HepG2 (cell line): ENCODE measurements around the gene AMDHD1. TPM values are rescaled to one million over a fixed set of nuclear protein-coding genes. Genes with fewer than 3 reads are reported as not detected.
A peak's percentile ranks its signal among the peaks of the same experiment; 100 is the strongest.

Source experiments
- AKAP8 ChIP-seq: sonication (generic); formaldehyde crosslinking; IDR thresholded peaks from 2 replicates; pipeline ENCODE4 v1.5.1; 2020; ENCODE audit warnings: mild to moderate bottlenecking, missing genetic modification reagents
- DNMT1 ChIP-seq: sonication (generic); formaldehyde crosslinking; IDR thresholded peaks from 2 replicates; pipeline ENCODE4 v1.5.1; 2020; ENCODE audit warnings: mild to moderate bottlenecking, missing genetic modification reagents
- GTF3A ChIP-seq: sonication (generic); formaldehyde crosslinking; conservative IDR thresholded peaks from 2 replicates; pipeline ENCODE4 v1.4.0; 2020; ENCODE audit warnings: mild to moderate bottlenecking, missing genetic modification reagents
- IKZF4 ChIP-seq: sonication (generic); formaldehyde crosslinking; IDR thresholded peaks from 2 replicates; pipeline ENCODE4 v1.5.1; 2020; ENCODE audit warnings: borderline replicate concordance, mild to moderate bottlenecking, low read depth, missing genetic modification reagents; ENCODE audit errors: not compliant biosample characterization
- POLR2G ChIP-seq: fragments of 200-400 bp; formaldehyde crosslinking; IDR thresholded peaks from 2 replicates; pipeline ENCODE4 v1.6.1; 2018; ENCODE audit warnings: mild to moderate bottlenecking, low read depth, low read length, moderate library complexity
- SOX13 ChIP-seq, 3 experiments: fragments of 450-650 bp in 1 of 3; sonication (generic) in 1 of 3; formaldehyde crosslinking in 1 of 3; IDR thresholded peaks in 2 of 3; conservative IDR thresholded peaks in 1 of 3; 2 replicates each; pipeline versions ENCODE4 v1.5.0 to v1.6.1; 2016 to 2020; ENCODE audit warnings: antibody characterized with exemption in 1 of 3, mild to moderate bottlenecking in 1 of 3, missing compliant biosample characterization in 1 of 3, missing genetic modification reagents in 1 of 3, moderate library complexity in 1 of 3
- SRSF9 ChIP-seq: fragments of 200-400 bp; formaldehyde crosslinking; IDR thresholded peaks from 2 replicates; pipeline ENCODE4 v1.6.1; 2018; ENCODE audit warnings: borderline replicate concordance, mild to moderate bottlenecking, low read depth, low read length; ENCODE audit not compliant: insufficient read depth, poor library complexity, severe bottlenecking
- ZNF160 ChIP-seq: sonication (generic); formaldehyde crosslinking; IDR thresholded peaks from 2 replicates; pipeline ENCODE4 v1.8.0; 2022; ENCODE audit warnings: mild to moderate bottlenecking, inconsistent platforms, missing genetic modification reagents
- ZNF205 ChIP-seq: IDR thresholded peaks from 2 replicates; pipeline ENCODE4 v1.6.1; 2018; ENCODE audit warnings: missing biosample characterization, missing genetic modification reagents
- ZNF234 ChIP-seq: sonication (generic); formaldehyde crosslinking; conservative IDR thresholded peaks from 2 replicates; pipeline ENCODE4 v1.5.1; 2020; ENCODE audit warnings: mild to moderate bottlenecking, missing genetic modification reagents
- ZNF383 ChIP-seq: sonication (generic); formaldehyde crosslinking; IDR thresholded peaks from 2 replicates; pipeline ENCODE4 v1.4.0; 2020; ENCODE audit warnings: missing genetic modification reagents, mild to moderate bottlenecking, borderline replicate concordance
- ZNF773 ChIP-seq: sonication (generic); formaldehyde crosslinking; IDR thresholded peaks from 2 replicates; pipeline ENCODE4 v1.4.0; 2020; ENCODE audit warnings: missing genetic modification reagents, borderline replicate concordance
- ZSCAN29 ChIP-seq: sonication (generic); formaldehyde crosslinking; conservative IDR thresholded peaks from 2 replicates; pipeline ENCODE4 v1.4.0; 2020; ENCODE audit warnings: mild to moderate bottlenecking, missing genetic modification reagents
- polyA plus RNA-seq, 8 experiments: library from polyadenylated mRNA; depleted of rRNA in 3 of 8; stranded (reverse) in 7 of 8; unstranded in 1 of 8; fragments of >200 nt; fragmentation: Illumina TruSeq in 4 of 8; extraction: Trizol in 4 of 8; gene quantifications; 2 replicates each; pipeline versions ENCODE4 v1.2.1 to v1.2.3, GENCODE V29; 2011 to 2016; ENCODE audit warnings: low read depth in 4 of 8, missing spikeins in 1 of 8, mixed read lengths in 1 of 8; ENCODE audit not compliant: insufficient read depth in 1 of 8
- total RNA-seq, 5 experiments: library from RNA; depleted of rRNA; stranded (reverse); fragments of >200 nt; fragmentation: Illumina TruSeq; extraction: Trizol; gene quantifications; 2 replicates each; pipeline ENCODE4 v1.2.3, GENCODE V29; 2016; ENCODE audit warnings: low read depth in 1 of 5
- TF ChIP-seq, protein P1 (sequence below): sonication (generic); formaldehyde crosslinking; IDR thresholded peaks from 2 replicates; pipeline ENCODE4 v1.5.0; 2020; ENCODE audit warnings: mild to moderate bottlenecking, missing genetic modification reagents, borderline replicate concordance
- TF ChIP-seq, protein P2 (sequence below): IDR thresholded peaks from 2 replicates; pipeline ENCODE4 v1.6.1; 2016; ENCODE audit warnings: mild to moderate bottlenecking, missing biosample characterization, missing genetic modification reagents
- TF ChIP-seq, protein P3 (sequence below): sonication (generic); formaldehyde crosslinking; IDR thresholded peaks from 2 replicates; pipeline ENCODE4 v1.8.0; 2022; ENCODE audit warnings: mild to moderate bottlenecking, missing genetic modification reagents
- TF ChIP-seq, protein P4 (sequence below): sonication (generic); formaldehyde crosslinking; IDR thresholded peaks from 2 replicates; pipeline ENCODE4 v1.4.0; 2020; ENCODE audit warnings: missing genetic modification reagents, borderline replicate concordance
- TF ChIP-seq, protein P5 (sequence below): IDR thresholded peaks from 2 replicates; pipeline ENCODE4 v1.6.1; 2016; ENCODE audit warnings: missing biosample characterization, missing genetic modification reagents, low read depth

Gene AMDHD1
- total and polyA plus RNA-seq, 2 of the 13 experiments (the other 11 are each of a cell fraction or from before 2014, with no cell fraction given) = 6.5 to 29.6 TPM

DNA sequence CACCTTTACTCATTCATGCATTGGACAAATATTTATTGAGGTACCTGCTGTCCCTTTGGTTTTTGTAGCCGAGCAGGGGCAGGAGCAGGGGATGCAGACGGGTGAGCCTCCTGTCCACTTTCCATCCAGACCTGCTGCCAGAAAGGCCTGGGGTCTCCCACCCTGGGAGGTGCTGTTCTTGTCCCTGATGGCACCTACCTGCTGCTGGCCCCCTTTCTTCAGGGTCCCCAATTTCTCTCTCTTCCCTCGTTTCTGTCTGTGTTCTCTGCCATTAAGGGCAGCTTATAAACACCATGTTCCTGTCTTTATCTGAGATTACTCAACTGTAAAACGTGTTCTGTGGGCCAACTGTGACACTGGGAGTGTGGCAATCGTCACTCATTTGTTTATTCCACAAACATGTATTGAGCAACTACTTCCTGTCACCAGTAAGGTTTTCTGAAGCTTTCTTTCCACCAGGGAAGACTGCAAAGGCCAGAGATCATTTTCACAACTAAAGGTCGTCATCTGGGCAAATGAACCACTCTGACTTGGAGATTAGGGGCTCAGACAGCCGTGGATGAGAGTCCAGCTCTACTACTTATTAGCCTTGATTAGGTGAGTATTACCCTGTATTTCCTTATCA is 53.0 kb downstream of the AMDHD1 start, which contains the start of gene HAL (continued):
- TF ChIP-seq GTF3A (CRISPR knock-in tag) (no peak), ZNF773 (CRISPR knock-in tag) (no peak), ZSCAN29 (CRISPR knock-in tag) (peak; percentile 95), ZNF234 (no peak), ZNF205 (CRISPR knock-in tag) (peak; percentile 80; the same call in 1 of the 2 replicates), SOX13 (IDR thresholded peaks at IDR 0.05) (peak; percentile 92), SOX13 (CRISPR knock-in tag; conservative IDR thresholded peaks at IDR 0.05 in 1 of 2, IDR thresholded peaks at IDR 0.05 in 1 of 2) (peak in 1 of 2 experiments; percentile 95; a peak in 2 of 4 replicates), IKZF4 (no peak), ZNF383 (no peak), SRSF9 (no peak), ZNF160 (peak; percentile 95), POLR2G (no peak), AKAP8 (CRISPR knock-in tag) (no peak), DNMT1 (peak; percentile 50; the same call in 1 of the 2 replicates)
- TF ChIP-seq, protein P1, sequence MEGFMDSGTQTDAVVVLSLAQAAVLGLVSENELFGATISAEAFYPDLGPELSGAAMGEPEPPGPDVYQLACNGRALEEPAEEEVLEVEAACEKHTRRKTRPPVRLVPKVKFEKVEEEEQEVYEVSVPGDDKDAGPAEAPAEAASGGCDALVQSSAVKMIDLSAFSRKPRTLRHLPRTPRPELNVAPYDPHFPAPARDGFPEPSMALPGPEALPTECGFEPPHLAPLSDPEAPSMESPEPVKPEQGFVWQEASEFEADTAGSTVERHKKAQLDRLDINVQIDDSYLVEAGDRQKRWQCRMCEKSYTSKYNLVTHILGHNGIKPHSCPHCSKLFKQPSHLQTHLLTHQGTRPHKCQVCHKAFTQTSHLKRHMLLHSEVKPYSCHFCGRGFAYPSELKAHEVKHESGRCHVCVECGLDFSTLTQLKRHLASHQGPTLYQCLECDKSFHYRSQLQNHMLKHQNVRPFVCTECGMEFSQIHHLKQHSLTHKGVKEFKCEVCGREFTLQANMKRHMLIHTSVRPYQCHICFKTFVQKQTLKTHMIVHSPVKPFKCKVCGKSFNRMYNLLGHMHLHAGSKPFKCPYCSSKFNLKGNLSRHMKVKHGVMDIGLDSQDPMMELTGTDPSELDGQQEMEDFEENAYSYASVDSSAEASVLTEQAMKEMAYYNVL (CRISPR knock-in tag) = peak; percentile 99
- TF ChIP-seq, protein P2, sequence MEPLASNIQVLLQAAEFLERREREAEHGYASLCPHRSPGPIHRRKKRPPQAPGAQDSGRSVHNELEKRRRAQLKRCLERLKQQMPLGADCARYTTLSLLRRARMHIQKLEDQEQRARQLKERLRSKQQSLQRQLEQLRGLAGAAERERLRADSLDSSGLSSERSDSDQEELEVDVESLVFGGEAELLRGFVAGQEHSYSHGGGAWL = no peak
- TF ChIP-seq, protein P3, sequence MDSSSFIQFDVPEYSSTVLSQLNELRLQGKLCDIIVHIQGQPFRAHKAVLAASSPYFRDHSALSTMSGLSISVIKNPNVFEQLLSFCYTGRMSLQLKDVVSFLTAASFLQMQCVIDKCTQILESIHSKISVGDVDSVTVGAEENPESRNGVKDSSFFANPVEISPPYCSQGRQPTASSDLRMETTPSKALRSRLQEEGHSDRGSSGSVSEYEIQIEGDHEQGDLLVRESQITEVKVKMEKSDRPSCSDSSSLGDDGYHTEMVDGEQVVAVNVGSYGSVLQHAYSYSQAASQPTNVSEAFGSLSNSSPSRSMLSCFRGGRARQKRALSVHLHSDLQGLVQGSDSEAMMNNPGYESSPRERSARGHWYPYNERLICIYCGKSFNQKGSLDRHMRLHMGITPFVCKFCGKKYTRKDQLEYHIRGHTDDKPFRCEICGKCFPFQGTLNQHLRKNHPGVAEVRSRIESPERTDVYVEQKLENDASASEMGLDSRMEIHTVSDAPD = peak; percentile 90
- TF ChIP-seq, protein P4, sequence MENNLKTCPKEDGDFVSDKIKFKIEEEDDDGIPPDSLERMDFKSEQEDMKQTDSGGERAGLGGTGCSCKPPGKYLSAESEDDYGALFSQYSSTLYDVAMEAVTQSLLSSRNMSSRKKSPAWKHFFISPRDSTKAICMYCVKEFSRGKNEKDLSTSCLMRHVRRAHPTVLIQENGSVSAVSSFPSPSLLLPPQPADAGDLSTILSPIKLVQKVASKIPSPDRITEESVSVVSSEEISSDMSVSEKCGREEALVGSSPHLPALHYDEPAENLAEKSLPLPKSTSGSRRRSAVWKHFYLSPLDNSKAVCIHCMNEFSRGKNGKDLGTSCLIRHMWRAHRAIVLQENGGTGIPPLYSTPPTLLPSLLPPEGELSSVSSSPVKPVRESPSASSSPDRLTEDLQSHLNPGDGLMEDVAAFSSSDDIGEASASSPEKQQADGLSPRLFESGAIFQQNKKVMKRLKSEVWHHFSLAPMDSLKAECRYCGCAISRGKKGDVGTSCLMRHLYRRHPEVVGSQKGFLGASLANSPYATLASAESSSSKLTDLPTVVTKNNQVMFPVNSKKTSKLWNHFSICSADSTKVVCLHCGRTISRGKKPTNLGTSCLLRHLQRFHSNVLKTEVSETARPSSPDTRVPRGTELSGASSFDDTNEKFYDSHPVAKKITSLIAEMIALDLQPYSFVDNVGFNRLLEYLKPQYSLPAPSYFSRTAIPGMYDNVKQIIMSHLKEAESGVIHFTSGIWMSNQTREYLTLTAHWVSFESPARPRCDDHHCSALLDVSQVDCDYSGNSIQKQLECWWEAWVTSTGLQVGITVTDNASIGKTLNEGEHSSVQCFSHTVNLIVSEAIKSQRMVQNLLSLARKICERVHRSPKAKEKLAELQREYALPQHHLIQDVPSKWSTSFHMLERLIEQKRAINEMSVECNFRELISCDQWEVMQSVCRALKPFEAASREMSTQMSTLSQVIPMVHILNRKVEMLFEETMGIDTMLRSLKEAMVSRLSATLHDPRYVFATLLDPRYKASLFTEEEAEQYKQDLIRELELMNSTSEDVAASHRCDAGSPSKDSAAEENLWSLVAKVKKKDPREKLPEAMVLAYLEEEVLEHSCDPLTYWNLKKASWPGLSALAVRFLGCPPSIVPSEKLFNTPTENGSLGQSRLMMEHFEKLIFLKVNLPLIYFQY (CRISPR knock-in tag) = peak; percentile 72; the same call in 1 of the 2 replicates
- TF ChIP-seq, protein P5, sequence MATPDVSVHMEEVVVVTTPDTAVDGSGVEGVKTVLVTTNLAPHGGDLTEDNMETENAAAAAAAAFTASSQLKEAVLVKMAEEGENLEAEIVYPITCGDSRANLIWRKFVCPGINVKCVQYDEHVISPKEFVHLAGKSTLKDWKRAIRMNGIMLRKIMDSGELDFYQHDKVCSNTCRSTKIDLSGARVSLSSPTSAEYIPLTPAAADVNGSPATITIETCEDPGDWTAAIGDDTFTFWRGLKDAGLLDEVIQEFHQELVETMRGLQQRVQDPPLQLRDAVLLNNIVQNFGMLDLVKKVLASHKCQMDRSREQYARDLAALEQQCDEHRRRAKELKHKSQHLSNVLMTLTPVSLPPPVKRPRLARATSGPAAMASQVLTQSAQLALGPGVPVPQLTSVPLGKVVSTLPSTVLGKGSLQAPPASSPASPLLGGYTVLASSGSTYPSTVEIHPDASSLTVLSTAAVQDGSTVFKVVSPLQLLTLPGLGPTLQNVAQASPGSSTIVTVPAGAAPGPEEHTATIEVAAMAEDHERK (CRISPR knock-in tag) = no peak
